H9 (cell line): ENCODE measurements around the gene BBS1. TPM values are rescaled to one million over a fixed set of nuclear protein-coding genes. Genes with fewer than 3 reads are reported as not detected.
"Not testable (repeated sequence)": the region's sequence is repeated elsewhere in the genome, so short reads cannot be mapped to it uniquely, and the experiment has no call there.

Experiments used
- DNase-seq: peaks from one replicate; pipeline ENCODE4 v3.0.0-alpha.2; 2017
- H2AFZ ChIP-seq: one replicate; pipeline ENCODE4 v1.6.1; 2013; ENCODE audit warnings: mild to moderate bottlenecking, low read length, control low read depth, moderate library complexity
- H2AK5ac ChIP-seq: 2 replicates; pipeline ENCODE4 v1.6.1; 2013; ENCODE audit warnings: low read length, control low read depth, mixed read lengths; ENCODE audit not compliant: insufficient read length
- H2BK120ac ChIP-seq: one replicate; pipeline ENCODE4 v1.6.1; 2013; ENCODE audit warnings: low read depth, mild to moderate bottlenecking, low read length, control low read depth, inconsistent platforms; ENCODE audit not compliant: poor library complexity, severe bottlenecking
- H2BK12ac ChIP-seq: 2 replicates; pipeline ENCODE4 v1.6.1; 2013; ENCODE audit warnings: low read length, control low read depth, mixed read lengths, low read depth; ENCODE audit not compliant: insufficient read length
- H2BK15ac ChIP-seq: 2 replicates; pipeline ENCODE4 v1.6.1; 2013; ENCODE audit warnings: low read depth, low read length, control low read depth
- H2BK20ac ChIP-seq: one replicate; pipeline ENCODE4 v1.6.1; 2013; ENCODE audit warnings: low read depth, mild to moderate bottlenecking, low read length, control low read depth, inconsistent platforms; ENCODE audit not compliant: poor library complexity, severe bottlenecking
- H2BK5ac ChIP-seq: 2 replicates; pipeline ENCODE4 v1.6.1; 2013; ENCODE audit warnings: low read length, control low read depth, mixed read lengths; ENCODE audit not compliant: insufficient read length
- H3K14ac ChIP-seq: 2 replicates; pipeline ENCODE4 v1.6.1; 2013; ENCODE audit warnings: low read length, control low read depth; ENCODE audit not compliant: insufficient read depth
- H3K18ac ChIP-seq: 2 replicates; pipeline ENCODE4 v1.6.1; 2013; ENCODE audit warnings: low read depth, mild to moderate bottlenecking, mixed read lengths, low read length, control low read depth; ENCODE audit not compliant: insufficient read length
- H3K23ac ChIP-seq: 2 replicates; pipeline ENCODE4 v1.6.1; 2013; ENCODE audit warnings: low read length, control low read depth, mixed read lengths, low read depth; ENCODE audit not compliant: insufficient read length
- H3K23me2 ChIP-seq: 2 replicates; pipeline ENCODE4 v1.6.1; 2013; ENCODE audit warnings: low read depth, mild to moderate bottlenecking, mixed read lengths, low read length, control low read depth; ENCODE audit not compliant: insufficient read length, poor library complexity, severe bottlenecking
- H3K27ac ChIP-seq: 2 replicates; pipeline ENCODE4 v1.5.1; 2013; ENCODE audit warnings: low read length, control low read depth, mixed read lengths, low read depth; ENCODE audit not compliant: insufficient read length
- H3K27me3 ChIP-seq: 2 replicates; pipeline ENCODE4 v1.6.1; 2013; ENCODE audit warnings: low read length, control low read depth, inconsistent platforms; ENCODE audit not compliant: insufficient read depth
- H3K4ac ChIP-seq: 2 replicates; pipeline ENCODE4 v1.6.1; 2013; ENCODE audit warnings: low read depth, mild to moderate bottlenecking, control low read depth, inconsistent platforms, low read length, moderate library complexity
- H3K4me1 ChIP-seq: 2 replicates; pipeline ENCODE4 v1.6.1; 2013; ENCODE audit warnings: low read length, control low read depth, inconsistent platforms; ENCODE audit not compliant: insufficient read depth
- H3K4me2 ChIP-seq: 2 replicates; pipeline ENCODE4 v1.6.1; 2013; ENCODE audit warnings: low read length, control low read depth, mixed read lengths; ENCODE audit not compliant: insufficient read length, insufficient read depth
- H3K56ac ChIP-seq: 2 replicates; pipeline ENCODE4 v1.6.1; 2013; ENCODE audit warnings: low read depth, mild to moderate bottlenecking, mixed read lengths, low read length, control low read depth; ENCODE audit not compliant: insufficient read length
- H3K79me1 ChIP-seq: 2 replicates; pipeline ENCODE4 v1.6.1; 2013; ENCODE audit warnings: low read depth, mild to moderate bottlenecking, moderate library complexity, low read length, control low read depth, inconsistent platforms; ENCODE audit not compliant: insufficient read depth, poor library complexity, severe bottlenecking
- H3K79me2 ChIP-seq: 2 replicates; pipeline ENCODE4 v1.6.1; 2013; ENCODE audit warnings: low read length, control low read depth, inconsistent platforms; ENCODE audit not compliant: insufficient read depth
- H3K9ac ChIP-seq: 2 replicates; pipeline ENCODE4 v1.6.1; 2013; ENCODE audit warnings: low read length, control low read depth, mixed read lengths; ENCODE audit not compliant: insufficient read length; ENCODE audit errors: extremely low read depth
- H3K9me3 ChIP-seq: one replicate; pipeline ENCODE4 v1.6.1; 2013; ENCODE audit warnings: low read depth, low read length, inconsistent platforms; ENCODE audit not compliant: control insufficient read depth
- H3T11ph ChIP-seq: one replicate; pipeline ENCODE4 v1.6.1; 2013; ENCODE audit warnings: mild to moderate bottlenecking, low read length, control low read depth, inconsistent platforms
- H4K20me1 ChIP-seq: one replicate; pipeline ENCODE4 v1.6.1; 2013; ENCODE audit not compliant: control insufficient read depth, insufficient read length, insufficient read depth
- H4K5ac ChIP-seq: 2 replicates; pipeline ENCODE4 v1.6.1; 2013; ENCODE audit warnings: low read depth, mild to moderate bottlenecking, mixed read lengths, low read length, control low read depth; ENCODE audit not compliant: insufficient read length
- H4K8ac ChIP-seq: replicated peaks from 2 replicates; pipeline ENCODE4 v1.6.1; 2013; ENCODE audit warnings: low read length, control low read depth, mixed read lengths, low read depth; ENCODE audit not compliant: insufficient read length
- H4K91ac ChIP-seq: 2 replicates; pipeline ENCODE4 v1.6.1; 2013; ENCODE audit warnings: low read depth, mild to moderate bottlenecking, moderate library complexity, mixed read lengths, low read length, control low read depth; ENCODE audit not compliant: insufficient read length
- H3K27ac Mint-ChIP-seq, 3 experiments: 2 replicates in 2 of 3; 3 replicates in 1 of 3; pipeline ENCODE4 v1.8.0; 2020 to 2021; ENCODE audit warnings: mixed read lengths in 3 of 3, mild to moderate bottlenecking in 1 of 3, moderate library complexity in 1 of 3
- H3K27me3 Mint-ChIP-seq: 2 replicates; pipeline ENCODE4 v1.8.0; 2021; ENCODE audit warnings: low read depth, mild to moderate bottlenecking, moderate library complexity, mixed read lengths
- H3K36me3 Mint-ChIP-seq, 3 experiments: 2 replicates in 2 of 3; 3 replicates in 1 of 3; pipeline ENCODE4 v1.8.0; 2020 to 2021; ENCODE audit warnings: low read depth in 3 of 3, mixed read lengths in 3 of 3; ENCODE audit not compliant: insufficient read depth in 1 of 3
- H3K4me1 Mint-ChIP-seq, 2 experiments: 2 replicates each; pipeline ENCODE4 v1.8.0; 2020; ENCODE audit warnings: mixed read lengths in 2 of 2
- H3K4me3 Mint-ChIP-seq, 2 experiments: 2 replicates in 1 of 2; 3 replicates in 1 of 2; pipeline ENCODE4 v1.8.0; 2020 to 2021; ENCODE audit warnings: mild to moderate bottlenecking in 2 of 2, mixed read lengths in 2 of 2, moderate library complexity in 1 of 2
- H3K9me3 Mint-ChIP-seq, 2 experiments: 2 replicates in 1 of 2; 3 replicates in 1 of 2; pipeline ENCODE4 v1.8.0; 2020; ENCODE audit warnings: mild to moderate bottlenecking in 2 of 2, mixed read lengths in 2 of 2, moderate library complexity in 1 of 2
- WGBS: extraction: QIAGEN DNeasy Blood & Tissue Kit; methylation state at CpG from one replicate; pipeline ENCODE4 v1.1.7; 2013; ENCODE audit warnings: missing lambda C conversion rate, low lambda C conversion rate, mixed read lengths; ENCODE audit not compliant: insufficient read length; ENCODE audit errors: extremely low coverage; 5-methylcytosine and 5-hydroxymethylcytosine counted together
- total RNA-seq: library from RNA; stranded (reverse); gene quantifications from 2 replicates; pipeline ENCODE4 v1.2.1, GENCODE V29; 2021
- TF ChIP-seq, protein P1 (sequence below): fragments of 200-600 bp; sonication (generic); conservative IDR thresholded peaks from 3 replicates; pipeline ENCODE4 v1.8.0; 2021; ENCODE audit warnings: antibody characterized with exemption, mild to moderate bottlenecking

Gene BBS1
- total RNA-seq, 1 experiment from 2014 or later: 27.2 TPM

DNA sequence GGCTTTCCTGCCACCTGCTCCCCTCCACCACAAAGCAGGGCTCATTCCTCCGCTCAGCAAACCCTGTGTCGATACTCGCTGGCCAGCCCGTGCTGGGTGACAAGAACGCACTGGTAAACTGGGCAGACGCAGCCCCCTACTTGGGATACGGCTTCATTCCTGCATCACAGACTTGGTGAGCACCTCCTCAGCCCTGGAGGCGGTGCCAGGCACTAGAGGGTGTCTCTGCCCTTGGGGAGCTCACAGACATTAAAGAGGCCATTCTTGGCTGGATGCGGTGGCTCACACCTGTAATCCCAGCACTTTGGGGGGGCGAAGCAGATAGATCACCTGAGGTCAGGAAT lies 29.4 kb downstream of the BBS1 start:
- H3K9ac ChIP-seq: no peak overlapping the region
- H3K27ac ChIP-seq: no peak overlapping the region
- H3K79me2 ChIP-seq: no peaks in the 10 kb centered on the region
- H2BK12ac ChIP-seq: no peak overlapping the region
- no peak overlapping the region for H2BK15ac ChIP-seq
- Mint-ChIP-seq H3K4me1 (peaks cover 20% of the 10 kb centered on the region in 2 experiments), H3K9me3 (no peaks in the 10 kb centered on the region), H3K27ac (peak overlapping the region in 1 of 3 experiments; percentile 82; a peak in 1 of 7 replicates), H3K27me3 (no peaks in the 10 kb centered on the region; the same call in 1 of the 2 replicates), H3K4me3 (no peak overlapping the region), H3K36me3 (peaks cover 2 to 53% (median 46%) of the 10 kb centered on the region in 3 experiments)
- H2BK20ac ChIP-seq: no peak overlapping the region
- H3K18ac ChIP-seq: no peak overlapping the region
- no peak overlapping the region; the same call in 1 of the 2 replicates for H3K14ac ChIP-seq
- H3K23me2 ChIP-seq: no peaks in the 10 kb centered on the region
- no peak overlapping the region for H3K23ac ChIP-seq
- no peak overlapping the region for H3K56ac ChIP-seq
- no peak overlapping the region for H4K5ac ChIP-seq
- H3T11ph ChIP-seq: no peak overlapping the region
- H3K27me3 ChIP-seq: no peaks in the 10 kb centered on the region
- no peak overlapping the region for H2AK5ac ChIP-seq
- no peak overlapping the region for H2BK120ac ChIP-seq
- no peak overlapping the region for H2BK5ac ChIP-seq
- no peak overlapping the region for H3K4ac ChIP-seq
- no peaks in the 10 kb centered on the region for H4K20me1 ChIP-seq
- no peak overlapping the region for H4K8ac ChIP-seq
- no peaks in the 10 kb centered on the region for H3K9me3 ChIP-seq
- DNase-seq: no peak
- H4K91ac ChIP-seq: no peak overlapping the region
- no peak overlapping the region for H2AFZ ChIP-seq
- no peaks in the 10 kb centered on the region; the same call in 1 of the 2 replicates for H3K4me1 ChIP-seq
- TF ChIP-seq, protein P1, sequence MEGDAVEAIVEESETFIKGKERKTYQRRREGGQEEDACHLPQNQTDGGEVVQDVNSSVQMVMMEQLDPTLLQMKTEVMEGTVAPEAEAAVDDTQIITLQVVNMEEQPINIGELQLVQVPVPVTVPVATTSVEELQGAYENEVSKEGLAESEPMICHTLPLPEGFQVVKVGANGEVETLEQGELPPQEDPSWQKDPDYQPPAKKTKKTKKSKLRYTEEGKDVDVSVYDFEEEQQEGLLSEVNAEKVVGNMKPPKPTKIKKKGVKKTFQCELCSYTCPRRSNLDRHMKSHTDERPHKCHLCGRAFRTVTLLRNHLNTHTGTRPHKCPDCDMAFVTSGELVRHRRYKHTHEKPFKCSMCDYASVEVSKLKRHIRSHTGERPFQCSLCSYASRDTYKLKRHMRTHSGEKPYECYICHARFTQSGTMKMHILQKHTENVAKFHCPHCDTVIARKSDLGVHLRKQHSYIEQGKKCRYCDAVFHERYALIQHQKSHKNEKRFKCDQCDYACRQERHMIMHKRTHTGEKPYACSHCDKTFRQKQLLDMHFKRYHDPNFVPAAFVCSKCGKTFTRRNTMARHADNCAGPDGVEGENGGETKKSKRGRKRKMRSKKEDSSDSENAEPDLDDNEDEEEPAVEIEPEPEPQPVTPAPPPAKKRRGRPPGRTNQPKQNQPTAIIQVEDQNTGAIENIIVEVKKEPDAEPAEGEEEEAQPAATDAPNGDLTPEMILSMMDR: no peak
- no CpG with 5 or more reads among the region's 10 CpGs for WGBS
- H3K4me2 ChIP-seq: no peak overlapping the region
- H3K79me1 ChIP-seq: no peaks in the 10 kb centered on the region

DNA sequence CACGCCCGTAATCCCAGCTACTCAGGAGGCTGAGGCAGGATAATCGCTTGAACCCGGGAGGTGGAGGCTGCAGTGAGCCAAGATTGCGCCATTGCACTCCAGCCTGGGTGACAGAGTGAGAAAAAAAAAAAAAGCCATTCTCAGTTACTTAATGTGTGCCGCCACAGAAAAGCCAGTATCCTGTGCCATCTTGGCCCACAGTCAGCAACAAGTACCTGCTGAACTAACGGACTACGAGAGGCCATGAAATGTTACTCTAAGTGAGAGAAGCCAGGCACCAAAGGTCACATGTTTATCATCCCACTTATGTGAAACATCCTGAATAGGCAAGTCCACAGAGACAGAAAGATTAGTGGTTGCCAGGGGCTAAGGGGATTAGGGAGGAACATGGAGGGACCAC lies 30.2 kb downstream of the BBS1 start:
- not testable (repeated sequence) for H3K14ac ChIP-seq, H3K79me2 ChIP-seq, H2BK15ac ChIP-seq, H3K23me2 ChIP-seq, H4K8ac ChIP-seq, H4K91ac ChIP-seq, H3K23ac ChIP-seq, H3K4ac ChIP-seq, H3T11ph ChIP-seq, H3K4me2 ChIP-seq, H3K27me3 ChIP-seq, DNase-seq, H3K4me3 Mint-ChIP-seq, H3K18ac ChIP-seq, H2BK120ac ChIP-seq, H4K20me1 ChIP-seq, H3K4me1 ChIP-seq, H3K9me3 ChIP-seq, H2BK20ac ChIP-seq, H3K27me3 Mint-ChIP-seq, H3K27ac Mint-ChIP-seq, H3K56ac ChIP-seq, H2BK12ac ChIP-seq, H2BK5ac ChIP-seq, H3K27ac ChIP-seq, H2AK5ac ChIP-seq, H3K9me3 Mint-ChIP-seq, H4K5ac ChIP-seq, H2AFZ ChIP-seq, H3K79me1 ChIP-seq, H3K9ac ChIP-seq
- H3K4me1 Mint-ChIP-seq: peaks cover 23 to 24% of the 10 kb centered on the region in 2 experiments
- H3K36me3 Mint-ChIP-seq: peaks cover 2 to 45% (median 41%) of the 10 kb centered on the region in 3 experiments
- no CpG with 5 or more reads among the region's 8 CpGs for WGBS
